ENCODE data around the gene GAP43. TPM values are rescaled to one million over a fixed set of nuclear protein-coding genes. Genes with fewer than 3 reads are reported as not detected.

GAP43 gene
- total and polyA plus RNA-seq, 7 experiments from 2014 or later: not detected

- CTCF ChIA-PET: interaction anchor here (0.5 to 1.3 kb wide), 2 partner anchors 10 to 139 kb away, joined by 3 read pairs; no protein-coding TSS in a partner anchor
- Histone ChIP-seq H3K9me3 (ENCODE audit: control insufficient read depth in 2 of 3, low read length in 3 of 3) (no peaks in the 10 kb centered on the region), H3K4me1 (ENCODE audit: control insufficient read depth in 2 of 2, insufficient read depth in 2 of 2, low read length in 2 of 2) (no peaks in the 10 kb centered on the region), H3K27me3 (ENCODE audit: control insufficient read depth in 2 of 2, insufficient read depth in 2 of 2, low read length in 2 of 2) (peaks cover 0 to 5% of the 10 kb centered on the region in 2 donors), H3K27ac (ENCODE audit: low read depth, low read length) (no peak overlapping the region), H3K4me3 (ENCODE audit: low read length) (no peak overlapping the region), H3K36me3 (ENCODE audit: control insufficient read depth in 2 of 3, insufficient read depth in 3 of 3, low read length in 3 of 3) (no peaks in the 10 kb centered on the region)
- no peaks in the 10 kb centered on the region for H3K4me1 Mint-ChIP-seq
- H3K9me3 Mint-ChIP-seq: no peaks in the 10 kb centered on the region
- intact Hi-C loops (cut with micrococcal nuclease): no loop called here
- peaks cover 29 to 42% (median 34%) of the 10 kb centered on the region in 5 donors for H3K27me3 Mint-ChIP-seq
- no peak for ATAC-seq
- H3K4me3 Mint-ChIP-seq: no peak overlapping the region
- H3K36me3 Mint-ChIP-seq: no peaks in the 10 kb centered on the region
- no peak overlapping the region for H3K27ac Mint-ChIP-seq
- no peak for DNase-seq
- POLR2A ChIA-PET: no interaction called here
Observed at GRCh38 chr3:115683305-115683704, 60.0 kb downstream of the GAP43 start.

GRCh38 chr3:115683773-115684172 is 60.5 kb downstream of the GAP43 start:
- no peaks in the 10 kb centered on the region for H3K36me3 Mint-ChIP-seq
- Histone ChIP-seq H3K27ac (ENCODE audit: low read depth, low read length) (no peak overlapping the region), H3K4me1 (ENCODE audit: control insufficient read depth in 2 of 2, insufficient read depth in 2 of 2, low read length in 2 of 2) (no peaks in the 10 kb centered on the region), H3K9me3 (ENCODE audit: control insufficient read depth in 2 of 3, low read length in 3 of 3) (no peaks in the 10 kb centered on the region), H3K27me3 (ENCODE audit: control insufficient read depth in 2 of 2, insufficient read depth in 2 of 2, low read length in 2 of 2) (peaks cover 0 to 5% of the 10 kb centered on the region in 2 donors), H3K4me3 (ENCODE audit: low read length) (no peak overlapping the region), H3K36me3 (ENCODE audit: control insufficient read depth in 2 of 3, insufficient read depth in 3 of 3, low read length in 3 of 3) (no peaks in the 10 kb centered on the region)
- H3K9me3 Mint-ChIP-seq: no peaks in the 10 kb centered on the region
- H3K4me1 Mint-ChIP-seq: no peaks in the 10 kb centered on the region
- ChIA-PET CTCF (interaction anchor here (0.5 to 1.3 kb wide), 2 partner anchors 9 to 138 kb away, joined by 3 read pairs; no protein-coding TSS in a partner anchor), POLR2A (no interaction called here)
- DNase-seq (no peak), ATAC-seq (no peak)
- no peak overlapping the region for H3K27ac Mint-ChIP-seq
- intact Hi-C loops (cut with micrococcal nuclease): no loop called here
- peaks cover 26 to 40% (median 32%) of the 10 kb centered on the region in 5 donors for H3K27me3 Mint-ChIP-seq
- H3K4me3 Mint-ChIP-seq: no peak overlapping the region

GRCh38 chr3:115685097-115685496 is 61.8 kb downstream of the GAP43 start:
- H3K9me3 Mint-ChIP-seq: no peaks in the 10 kb centered on the region
- H3K9me3 ChIP-seq (ENCODE audit: control insufficient read depth in 2 of 3, low read length in 3 of 3): no peaks in the 10 kb centered on the region
- no peaks in the 10 kb centered on the region for H3K36me3 Mint-ChIP-seq
- H3K4me3 ChIP-seq (ENCODE audit: low read length): no peak overlapping the region
- H3K4me3 Mint-ChIP-seq: no peak overlapping the region
- peaks cover 17 to 31% (median 23%) of the 10 kb centered on the region in 5 donors for H3K27me3 Mint-ChIP-seq
- H3K4me1 ChIP-seq (ENCODE audit: control insufficient read depth in 2 of 2, insufficient read depth in 2 of 2, low read length in 2 of 2): no peaks in the 10 kb centered on the region
- no peaks in the 10 kb centered on the region for H3K4me1 Mint-ChIP-seq
- intact Hi-C loops (cut with micrococcal nuclease): no loop called here
- DNase-seq (no peak), ATAC-seq (no peak)
- POLR2A ChIA-PET: no interaction called here
- no peaks in the 10 kb centered on the region for H3K36me3 ChIP-seq (ENCODE audit: control insufficient read depth in 2 of 3, insufficient read depth in 3 of 3, low read length in 3 of 3)
- CTCF ChIA-PET: no interaction called here
- H3K27me3 ChIP-seq (ENCODE audit: control insufficient read depth in 2 of 2, insufficient read depth in 2 of 2, low read length in 2 of 2): peaks cover 0 to 5% of the 10 kb centered on the region in 2 donors
- H3K27ac Mint-ChIP-seq: no peak overlapping the region
- H3K27ac ChIP-seq (ENCODE audit: low read depth, low read length): no peak overlapping the region

- ChIA-PET POLR2A (no interaction called here), CTCF (no interaction called here)
- Histone ChIP-seq H3K9me3 (ENCODE audit: control insufficient read depth in 2 of 3, low read length in 3 of 3) (no peaks in the 10 kb centered on the region), H3K27ac (ENCODE audit: low read depth, low read length) (no peak overlapping the region), H3K4me1 (ENCODE audit: control insufficient read depth in 2 of 2, insufficient read depth in 2 of 2, low read length in 2 of 2) (no peaks in the 10 kb centered on the region), H3K36me3 (ENCODE audit: control insufficient read depth in 2 of 3, insufficient read depth in 3 of 3, low read length in 3 of 3) (no peaks in the 10 kb centered on the region), H3K4me3 (ENCODE audit: low read length) (no peak overlapping the region), H3K27me3 (ENCODE audit: control insufficient read depth in 2 of 2, insufficient read depth in 2 of 2, low read length in 2 of 2) (no peaks in the 10 kb centered on the region)
- ATAC-seq: no peak
- H3K27ac Mint-ChIP-seq: no peak overlapping the region
- peaks cover 8 to 13% (median 11%) of the 10 kb centered on the region in 5 donors for H3K27me3 Mint-ChIP-seq
- no peaks in the 10 kb centered on the region for H3K9me3 Mint-ChIP-seq
- intact Hi-C loops (cut with micrococcal nuclease): no loop called here
- no peaks in the 10 kb centered on the region for H3K4me1 Mint-ChIP-seq
- no peak for DNase-seq
- no peak overlapping the region for H3K4me3 Mint-ChIP-seq
- H3K36me3 Mint-ChIP-seq: no peaks in the 10 kb centered on the region
Observed at GRCh38 chr3:115687721-115688120, 64.4 kb downstream of the GAP43 start.

GRCh38 chr3:115688418-115688817 is 65.1 kb downstream of the GAP43 start:
- POLR2A ChIA-PET: no interaction called here
- no peaks in the 10 kb centered on the region for H3K9me3 ChIP-seq (ENCODE audit: control insufficient read depth in 2 of 3, low read length in 3 of 3)
- Mint-ChIP-seq H3K27me3 (peaks cover 8 to 13% (median 10%) of the 10 kb centered on the region in 5 donors), H3K27ac (no peak overlapping the region), H3K4me1 (no peaks in the 10 kb centered on the region), H3K4me3 (no peak overlapping the region), H3K9me3 (no peaks in the 10 kb centered on the region), H3K36me3 (no peaks in the 10 kb centered on the region)
- ATAC-seq: no peak
- no peaks in the 10 kb centered on the region for H3K36me3 ChIP-seq (ENCODE audit: control insufficient read depth in 2 of 3, insufficient read depth in 3 of 3, low read length in 3 of 3)
- no peak for DNase-seq
- no peak overlapping the region for H3K4me3 ChIP-seq (ENCODE audit: low read length)
- no peaks in the 10 kb centered on the region for H3K27me3 ChIP-seq (ENCODE audit: control insufficient read depth in 2 of 2, insufficient read depth in 2 of 2, low read length in 2 of 2)
- intact Hi-C loops (cut with micrococcal nuclease): no loop called here
- no peak overlapping the region for H3K27ac ChIP-seq (ENCODE audit: low read depth, low read length)
- CTCF ChIA-PET: no interaction called here
- no peaks in the 10 kb centered on the region for H3K4me1 ChIP-seq (ENCODE audit: control insufficient read depth in 2 of 2, insufficient read depth in 2 of 2, low read length in 2 of 2)

GRCh38 chr3:115689928-115690327 is 66.6 kb downstream of the GAP43 start:
- Histone ChIP-seq H3K9me3 (ENCODE audit: control insufficient read depth in 2 of 3, low read length in 3 of 3) (no peaks in the 10 kb centered on the region), H3K4me3 (ENCODE audit: low read length) (no peak overlapping the region), H3K27me3 (ENCODE audit: control insufficient read depth in 2 of 2, insufficient read depth in 2 of 2, low read length in 2 of 2) (no peaks in the 10 kb centered on the region), H3K27ac (ENCODE audit: low read depth, low read length) (no peak overlapping the region), H3K4me1 (ENCODE audit: control insufficient read depth in 2 of 2, insufficient read depth in 2 of 2, low read length in 2 of 2) (no peaks in the 10 kb centered on the region), H3K36me3 (ENCODE audit: control insufficient read depth in 2 of 3, insufficient read depth in 3 of 3, low read length in 3 of 3) (no peaks in the 10 kb centered on the region)
- no peaks in the 10 kb centered on the region for H3K9me3 Mint-ChIP-seq
- H3K36me3 Mint-ChIP-seq: no peaks in the 10 kb centered on the region
- H3K4me3 Mint-ChIP-seq: no peak overlapping the region
- ChIA-PET POLR2A (no interaction called here), CTCF (no interaction called here)
- intact Hi-C loops (cut with micrococcal nuclease): loop anchor here (5.0 to 10.0 kb wide), 6 partner anchors 115 to 1955 kb away; partner anchors contain the start of gene GRAMD1C (in 1 of the 2)
- H3K27ac Mint-ChIP-seq: no peak overlapping the region
- no peaks in the 10 kb centered on the region for H3K4me1 Mint-ChIP-seq
- no peak for DNase-seq
- H3K27me3 Mint-ChIP-seq: peaks cover 4 to 11% (median 4%) of the 10 kb centered on the region in 5 donors
- no peak for ATAC-seq

- Mint-ChIP-seq H3K27ac (no peak overlapping the region), H3K36me3 (no peaks in the 10 kb centered on the region), H3K4me1 (no peaks in the 10 kb centered on the region), H3K9me3 (no peaks in the 10 kb centered on the region), H3K27me3 (peaks cover 4 to 11% (median 5%) of the 10 kb centered on the region in 5 donors), H3K4me3 (no peak overlapping the region)
- H3K4me3 ChIP-seq (ENCODE audit: low read length): no peak overlapping the region
- DNase-seq: no peak
- no peaks in the 10 kb centered on the region for H3K4me1 ChIP-seq (ENCODE audit: control insufficient read depth in 2 of 2, insufficient read depth in 2 of 2, low read length in 2 of 2)
- ChIA-PET CTCF (interaction anchor here (1.0 kb wide), 1 partner anchor 601 kb away, joined by 7 read pairs; no protein-coding TSS in a partner anchor), POLR2A (no interaction called here)
- no peak for ATAC-seq
- no peaks in the 10 kb centered on the region for H3K27me3 ChIP-seq (ENCODE audit: control insufficient read depth in 2 of 2, insufficient read depth in 2 of 2, low read length in 2 of 2)
- H3K36me3 ChIP-seq (ENCODE audit: control insufficient read depth in 2 of 3, insufficient read depth in 3 of 3, low read length in 3 of 3): no peaks in the 10 kb centered on the region
- no peaks in the 10 kb centered on the region for H3K9me3 ChIP-seq (ENCODE audit: control insufficient read depth in 2 of 3, low read length in 3 of 3)
- intact Hi-C loops (cut with micrococcal nuclease): loop anchor here (2.0 to 10.0 kb wide), 9 partner anchors 117 to 1957 kb away; partner anchors contain the start of genes GRAMD1C (in 1 of the 2) and ZBTB20 (in 1 of the 2)
- no peak overlapping the region for H3K27ac ChIP-seq (ENCODE audit: low read depth, low read length)
Observed at GRCh38 chr3:115691964-115692363, 68.7 kb downstream of the GAP43 start.

All from naive thymus-derived CD4-positive, alpha-beta T cell (primary cell).